A549 (cell line): Measurements from ENCODE around the gene CNTN5. TPM values are rescaled to one million over a fixed set of nuclear protein-coding genes. Genes with fewer than 3 reads are reported as not detected.

Experiments
- ATAC-seq, 2 experiments: fragments of 200-7000 bp in 1 of 2; fragments of >200 bp in 1 of 2; cut with Nextera tagmentation in 1 of 2; cut with Tn5 transposase in 1 of 2; 3 replicates each; pipeline versions ENCODE4 v1.8.0 to v1.9.1; 2018 to 2020; ENCODE audit warnings: mild to moderate bottlenecking in 1 of 2, moderate library complexity in 1 of 2
- CTCF ChIA-PET: fragments of 300-600 bp; sonication (Branson Sonifier 250); formaldehyde crosslinking; extraction: SDS; loops from one replicate; lab custom pipeline; 2021; ENCODE audit warnings: antibody characterized with exemption, inconsistent platforms; lab: Yijun Ruan, JAX
- POLR2A ChIA-PET: fragments of 350-600 bp; formaldehyde crosslinking; extraction: SDS; loops from one replicate; lab custom pipeline; 2021; ENCODE audit warnings: antibody characterized with exemption, inconsistent platforms; lab: Yijun Ruan, JAX
- DNase-seq, 2 experiments: peaks; one replicate each; pipeline versions ENCODE4 v3.0.0 to v3.0.0-alpha.2; 2011 to 2016; ENCODE audit warnings: low read depth in 1 of 2, low spot score in 1 of 2
- FAIRE-seq: peaks from 2 replicates; lab custom pipeline; 2011; peaks lifted over from hg19 to GRCh38; lab: Jason Lieb, UNC
- H3K27ac ChIP-seq, 2 experiments: fragments of >200 bp; sonication (Bioruptor Twin); formaldehyde crosslinking; 3 replicates each; pipeline ENCODE4 v1.5.1; 2016 to 2017
- H3K4me1 ChIP-seq: fragments of >200 bp; sonication (Bioruptor Twin); formaldehyde crosslinking; 3 replicates; pipeline ENCODE4 v1.6.1; 2016
- H3K4me2 ChIP-seq: fragments of >200 bp; sonication (Bioruptor Twin); formaldehyde crosslinking; 3 replicates; pipeline ENCODE4 v1.6.1; 2016
- H3K4me3 ChIP-seq: fragments of >200 bp; sonication (Bioruptor Twin); formaldehyde crosslinking; 3 replicates; pipeline ENCODE4 v1.5.1; 2016
- H3K9me3 ChIP-seq: fragments of >200 bp; sonication (Bioruptor Twin); formaldehyde crosslinking; 3 replicates; pipeline ENCODE4 v1.6.1; 2016
- CBX2 ChIP-seq: fragments of 200-600 bp; sonication (generic); IDR thresholded peaks from 2 replicates; pipeline ENCODE4 v1.6.1; 2016; ENCODE audit warnings: low read depth, mild to moderate bottlenecking, borderline replicate concordance
- CHD2 ChIP-seq: fragments of 150-350 bp; IDR thresholded peaks from 2 replicates; pipeline ENCODE4 v1.6.1; 2014; ENCODE audit warnings: low read length; ENCODE audit not compliant: partially characterized antibody
- EHMT2 ChIP-seq: fragments of 200-600 bp; sonication (generic); IDR thresholded peaks from 2 replicates; pipeline ENCODE4 v1.6.1; 2016; ENCODE audit warnings: antibody characterized with exemption, low read depth, mild to moderate bottlenecking, moderate library complexity
- EP300 ChIP-seq, 2 experiments: fragments of >200 bp; sonication (Bioruptor Twin); formaldehyde crosslinking; IDR thresholded peaks; 2 replicates in 1 of 2; 3 replicates in 1 of 2; pipeline ENCODE4 v1.6.1; 2016 to 2017
- ESRRA ChIP-seq: fragments of 150-350 bp; IDR thresholded peaks from 2 replicates; pipeline ENCODE4 v1.6.1; 2014; ENCODE audit warnings: mild to moderate bottlenecking, low read length, borderline replicate concordance
- FOSL2 ChIP-seq, 2 experiments: fragments of 450-650 bp in 1 of 2; fragments of >200 bp in 1 of 2; sonication (Bioruptor Twin) in 1 of 2; formaldehyde crosslinking; IDR thresholded peaks; 2 replicates each; pipeline versions ENCODE4 v1.5.0 to v1.6.1; 2016 to 2020; ENCODE audit warnings: mild to moderate bottlenecking in 1 of 2, moderate library complexity in 1 of 2
- FOXS1 ChIP-seq: fragments of 250-450 bp; sonication (Bioruptor Pico); IDR thresholded peaks from 2 replicates; pipeline ENCODE4 v1.5.0; 2020; ENCODE audit warnings: mild to moderate bottlenecking, moderate library complexity
- HOXA7 ChIP-seq: fragments of 250-450 bp; sonication (Bioruptor Pico); IDR thresholded peaks from 2 replicates; pipeline ENCODE4 v1.5.0; 2020; ENCODE audit warnings: mild to moderate bottlenecking, moderate library complexity
- JUNB ChIP-seq: fragments of >200 bp; sonication (Bioruptor Twin); formaldehyde crosslinking; IDR thresholded peaks from 2 replicates; pipeline ENCODE4 v1.6.1; 2016
- KDM5A ChIP-seq: fragments of 200-600 bp; sonication (generic); IDR thresholded peaks from 2 replicates; pipeline ENCODE4 v1.6.1; 2016; ENCODE audit warnings: antibody characterized with exemption, mild to moderate bottlenecking
- MYC ChIP-seq: IDR thresholded peaks from 2 replicates; pipeline ENCODE4 v1.6.1; 2012; ENCODE audit warnings: mild to moderate bottlenecking, inconsistent platforms, low read length, improper control_type of control experiment, borderline replicate concordance
- NFE2L2 ChIP-seq: fragments of 150-350 bp; conservative IDR thresholded peaks from 2 replicates; pipeline ENCODE4 v1.6.1; 2014; ENCODE audit warnings: low read length
- PHF8 ChIP-seq: fragments of 200-600 bp; sonication (generic); IDR thresholded peaks from 2 replicates; pipeline ENCODE4 v1.6.1; 2016; ENCODE audit warnings: low read depth, mild to moderate bottlenecking, antibody characterized with exemption, moderate library complexity, borderline replicate concordance
- POLR2A ChIP-seq: IDR thresholded peaks from 2 replicates; pipeline ENCODE4 v1.6.1; 2012; ENCODE audit warnings: mild to moderate bottlenecking, low read length
- RARB ChIP-seq: fragments of 250-450 bp; sonication (Bioruptor Pico); IDR thresholded peaks from 2 replicates; pipeline ENCODE4 v1.8.0; 2021; ENCODE audit warnings: mild to moderate bottlenecking, moderate library complexity
- SREBF2 ChIP-seq: fragments of 450-650 bp; IDR thresholded peaks from 2 replicates; pipeline ENCODE4 v1.6.1; 2014; ENCODE audit warnings: mild to moderate bottlenecking, moderate library complexity
- ZFP36 ChIP-seq: fragments of 450-650 bp; IDR thresholded peaks from 2 replicates; pipeline ENCODE4 v1.6.1; 2014; ENCODE audit warnings: borderline replicate concordance; ENCODE audit not compliant: partially characterized antibody
- ZNF302 ChIP-seq: fragments of 250-450 bp; sonication (Bioruptor Pico); IDR thresholded peaks from 2 replicates; pipeline ENCODE4 v1.9.0; 2021; ENCODE audit warnings: inconsistent platforms, mild to moderate bottlenecking, moderate library complexity
- ZSCAN20 ChIP-seq: fragments of 250-450 bp; sonication (Bioruptor Pico); IDR thresholded peaks from 2 replicates; pipeline ENCODE4 v1.8.0; 2022; ENCODE audit warnings: mild to moderate bottlenecking, moderate library complexity
- WGBS: methylation state at CpG from one replicate; pipeline ENCODE4 v1.1.6; 2017; ENCODE audit errors: missing lambda C conversion rate; 5-methylcytosine and 5-hydroxymethylcytosine counted together
- polyA plus RNA-seq, 4 experiments: library from polyadenylated mRNA; depleted of rRNA in 3 of 4; stranded (reverse); fragments of >200 nt; fragmentation: RNase III in 1 of 4; extraction: RNeasy Plus Mini Kit Qiagen cat#74134 plus additional on column Dnase treatment in 1 of 4; gene quantifications; 2 replicates in 3 of 4; 3 replicates in 1 of 4; pipeline ENCODE4 v1.2.3, GENCODE V29; 2011 to 2017
- TF ChIP-seq, protein P1 (sequence below): fragments of 250-450 bp; sonication (Bioruptor Pico); IDR thresholded peaks from 2 replicates; pipeline ENCODE4 v1.5.0; 2021; ENCODE audit warnings: mild to moderate bottlenecking, moderate library complexity, borderline replicate concordance
- TF ChIP-seq, protein P2 (sequence below): fragments of >200 bp; sonication (Bioruptor Twin); formaldehyde crosslinking; IDR thresholded peaks from 3 replicates; pipeline ENCODE4 v1.6.1; 2016
- TF ChIP-seq, protein P3 (sequence below): IDR thresholded peaks from 2 replicates; pipeline ENCODE4 v1.6.1; 2012

The CNTN5 gene
- polyA plus RNA-seq, 2 of the 4 experiments (the other 2 are of a cell fraction) = 0.08 TPM; not detected in 1

DNA sequence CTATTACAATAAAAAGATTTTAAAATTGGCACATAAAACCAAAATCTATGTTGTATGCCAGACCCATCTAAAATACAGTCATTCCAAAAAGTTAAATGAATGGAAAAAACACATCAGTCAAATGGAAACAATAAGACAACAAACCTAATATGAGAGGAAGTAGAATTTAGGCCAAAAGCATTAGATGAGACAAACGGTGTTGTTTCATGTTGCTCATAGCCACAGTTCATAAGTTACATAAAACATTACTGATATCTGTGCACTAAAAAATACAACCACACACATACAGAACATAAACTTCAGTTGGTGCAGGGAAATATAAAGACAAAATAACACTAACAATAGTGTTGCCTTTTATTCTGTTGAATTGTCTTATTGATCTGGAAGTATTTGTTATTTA is 661.9 kb downstream of the CNTN5 start (continued):
- TF ChIP-seq, protein P1, sequence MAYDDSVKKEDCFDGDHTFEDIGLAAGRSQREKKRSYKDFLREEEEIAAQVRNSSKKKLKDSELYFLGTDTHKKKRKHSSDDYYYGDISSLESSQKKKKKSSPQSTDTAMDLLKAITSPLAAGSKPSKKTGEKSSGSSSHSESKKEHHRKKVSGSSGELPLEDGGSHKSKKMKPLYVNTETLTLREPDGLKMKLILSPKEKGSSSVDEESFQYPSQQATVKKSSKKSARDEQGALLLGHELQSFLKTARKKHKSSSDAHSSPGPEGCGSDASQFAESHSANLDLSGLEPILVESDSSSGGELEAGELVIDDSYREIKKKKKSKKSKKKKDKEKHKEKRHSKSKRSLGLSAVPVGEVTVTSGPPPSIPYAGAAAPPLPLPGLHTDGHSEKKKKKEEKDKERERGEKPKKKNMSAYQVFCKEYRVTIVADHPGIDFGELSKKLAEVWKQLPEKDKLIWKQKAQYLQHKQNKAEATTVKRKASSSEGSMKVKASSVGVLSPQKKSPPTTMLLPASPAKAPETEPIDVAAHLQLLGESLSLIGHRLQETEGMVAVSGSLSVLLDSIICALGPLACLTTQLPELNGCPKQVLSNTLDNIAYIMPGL = no peak
- no peak for TF ChIP-seq FOSL2 (IDR thresholded peaks at IDR 0.05)
- no peak for TF ChIP-seq FOSL2 (CRISPR knock-in tag; IDR thresholded peaks at IDR 0.05)
- TF ChIP-seq, all 56 proteins: peak for 0

DNA sequence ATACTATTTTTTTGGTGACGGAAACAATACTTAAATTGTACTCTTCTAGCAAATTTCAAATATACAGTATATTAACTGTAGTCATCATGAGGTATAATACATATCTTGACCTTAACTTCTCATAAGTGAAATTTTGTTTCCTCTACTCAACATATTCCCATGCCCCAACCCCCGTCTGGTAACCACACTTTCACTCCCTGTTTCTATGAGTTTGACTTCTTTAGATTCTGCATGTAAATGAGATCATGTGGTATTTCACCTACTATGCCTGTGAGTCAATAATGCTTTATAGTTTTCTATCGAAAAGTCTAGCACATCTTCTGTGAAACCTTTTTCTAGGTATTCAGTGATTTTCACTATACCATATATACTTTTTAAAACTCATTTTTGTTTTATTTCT is 663.2 kb downstream of the CNTN5 start:
- Histone ChIP-seq H3K27ac (no peak overlapping the region), H3K9me3 (no peaks in the 10 kb centered on the region), H3K4me2 (no peak overlapping the region), H3K4me3 (no peak overlapping the region), H3K4me1 (no peaks in the 10 kb centered on the region)
- ATAC-seq = no peak
- WGBS = 70% methylated on average over 3 of the region's 3 CpGs
- ChIA-PET CTCF (no interaction called here), POLR2A (no interaction called here)
- TF ChIP-seq POLR2A = no peak
- no peak for TF ChIP-seq KDM5A
- no peak for TF ChIP-seq MYC
- no peak for TF ChIP-seq ZFP36
- TF ChIP-seq FOXS1 (CRISPR knock-in tag) = no peak
- no peak for FAIRE-seq
- no peak for DNase-seq

DNA sequence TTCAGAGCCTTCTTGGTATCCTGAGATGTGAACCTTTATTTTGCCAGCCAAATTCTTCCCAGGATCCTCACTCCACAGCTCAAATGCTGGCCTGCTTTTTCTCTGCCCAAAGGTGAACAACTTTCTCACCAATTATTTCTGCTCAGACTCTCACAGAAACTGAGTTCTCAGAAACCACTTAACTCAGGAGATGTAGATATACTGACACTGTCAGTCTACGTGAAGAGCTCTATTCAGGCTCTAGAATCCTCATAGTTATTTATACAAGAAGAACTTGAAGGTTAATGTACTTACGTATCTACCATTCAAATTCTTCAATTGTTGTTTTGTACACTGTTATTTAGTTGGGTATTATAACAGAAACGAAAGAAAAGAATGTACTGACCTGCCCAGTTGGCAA is 666.1 kb downstream of the CNTN5 start:
- Histone ChIP-seq H3K9me3 (no peaks in the 10 kb centered on the region), H3K4me2 (no peak overlapping the region), H3K27ac (no peak overlapping the region), H3K4me1 (no peaks in the 10 kb centered on the region), H3K4me3 (no peak overlapping the region)
- DNase-seq (no peak), FAIRE-seq (no peak), ATAC-seq (no peak)
- POLR2A ChIA-PET = no interaction called here
- CTCF ChIA-PET = interaction anchor here (0.7 kb wide), 1 partner anchor 12 kb away, joined by 3 read pairs; no protein-coding TSS in a partner anchor
- TF ChIP-seq, protein P1 = no peak
- TF ChIP-seq CBX2 = no peak
- no peak for TF ChIP-seq ESRRA
- no peak for TF ChIP-seq SREBF2
- TF ChIP-seq ZSCAN20 = no peak
- TF ChIP-seq RARB (CRISPR knock-in tag) = no peak
- no peak for TF ChIP-seq PHF8
- no peak for TF ChIP-seq EP300 (IDR thresholded peaks at IDR 0.05)
- no peak for TF ChIP-seq EHMT2
- TF ChIP-seq CHD2 = no peak
- TF ChIP-seq, protein P2, sequence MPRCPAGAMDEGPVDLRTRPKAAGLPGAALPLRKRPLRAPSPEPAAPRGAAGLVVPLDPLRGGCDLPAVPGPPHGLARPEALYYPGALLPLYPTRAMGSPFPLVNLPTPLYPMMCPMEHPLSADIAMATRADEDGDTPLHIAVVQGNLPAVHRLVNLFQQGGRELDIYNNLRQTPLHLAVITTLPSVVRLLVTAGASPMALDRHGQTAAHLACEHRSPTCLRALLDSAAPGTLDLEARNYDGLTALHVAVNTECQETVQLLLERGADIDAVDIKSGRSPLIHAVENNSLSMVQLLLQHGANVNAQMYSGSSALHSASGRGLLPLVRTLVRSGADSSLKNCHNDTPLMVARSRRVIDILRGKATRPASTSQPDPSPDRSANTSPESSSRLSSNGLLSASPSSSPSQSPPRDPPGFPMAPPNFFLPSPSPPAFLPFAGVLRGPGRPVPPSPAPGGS = no peak
- TF ChIP-seq HOXA7 = no peak
- TF ChIP-seq, protein P3, sequence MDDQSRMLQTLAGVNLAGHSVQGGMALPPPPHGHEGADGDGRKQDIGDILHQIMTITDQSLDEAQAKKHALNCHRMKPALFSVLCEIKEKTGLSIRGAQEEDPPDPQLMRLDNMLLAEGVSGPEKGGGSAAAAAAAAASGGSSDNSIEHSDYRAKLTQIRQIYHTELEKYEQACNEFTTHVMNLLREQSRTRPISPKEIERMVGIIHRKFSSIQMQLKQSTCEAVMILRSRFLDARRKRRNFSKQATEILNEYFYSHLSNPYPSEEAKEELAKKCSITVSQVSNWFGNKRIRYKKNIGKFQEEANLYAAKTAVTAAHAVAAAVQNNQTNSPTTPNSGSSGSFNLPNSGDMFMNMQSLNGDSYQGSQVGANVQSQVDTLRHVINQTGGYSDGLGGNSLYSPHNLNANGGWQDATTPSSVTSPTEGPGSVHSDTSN = no peak
- no peak for TF ChIP-seq POLR2A
- no peak for TF ChIP-seq JUNB
- no peak for TF ChIP-seq NFE2L2
- TF ChIP-seq ZNF302 (CRISPR knock-in tag) = no peak
- WGBS = 65% methylated on average over 3 of the region's 3 CpGs
